Duodenal mucosa (tissue), 2 donors: ENCODE measurements around the gene COL6A1.
"Not testable (repeated sequence)": the region's sequence is repeated elsewhere in the genome, so short reads cannot be mapped to it uniquely, and the experiment has no call there.

Experiments
- H3K27ac ChIP-seq: one replicate; pipeline ENCODE4 v1.7.0; 2013; ENCODE audit warnings: low read depth, low read length
- H3K27me3 ChIP-seq, 2 donors: one replicate each; pipeline ENCODE4 v1.7.0; 2013; ENCODE audit warnings: low read length in 2 of 2, control low read depth in 1 of 2; ENCODE audit not compliant: insufficient read depth in 2 of 2, control insufficient read depth in 1 of 2
- H3K36me3 ChIP-seq, 2 donors: one replicate each; pipeline ENCODE4 v1.7.0; 2013; ENCODE audit warnings: low read length in 2 of 2, control low read depth in 1 of 2; ENCODE audit not compliant: insufficient read depth in 2 of 2, control insufficient read depth in 1 of 2
- H3K4me1 ChIP-seq, 2 donors: one replicate each; pipeline ENCODE4 v1.7.0; 2013; ENCODE audit warnings: low read length in 2 of 2, control low read depth in 1 of 2; ENCODE audit not compliant: insufficient read depth in 2 of 2, control insufficient read depth in 1 of 2
- H3K4me3 ChIP-seq, 2 donors: one replicate each; pipeline ENCODE4 v1.7.0; 2013; ENCODE audit warnings: low read length in 2 of 2, low read depth in 1 of 2
- H3K9ac ChIP-seq, 2 donors: one replicate each; pipeline ENCODE4 v1.7.0; 2013; ENCODE audit warnings: low read length in 2 of 2, low read depth in 1 of 2
- H3K9me3 ChIP-seq, 2 donors: one replicate each; pipeline ENCODE4 v1.7.0; 2013; ENCODE audit warnings: low read length in 2 of 2, control low read depth in 1 of 2; ENCODE audit not compliant: control insufficient read depth in 1 of 2

COL6A1 gene

GRCh38 chr21:45975667-45976409, 5.7 kb upstream of the COL6A1 start:
- not testable (repeated sequence) for H3K9ac ChIP-seq, H3K36me3 ChIP-seq, H3K4me3 ChIP-seq, H3K9me3 ChIP-seq, H3K27ac ChIP-seq
- Histone ChIP-seq H3K4me1 (peaks cover 8 to 24% of the 10 kb centered on the region in 2 donors), H3K27me3 (peaks cover 34 to 35% of the 10 kb centered on the region in 2 donors)

DNA sequence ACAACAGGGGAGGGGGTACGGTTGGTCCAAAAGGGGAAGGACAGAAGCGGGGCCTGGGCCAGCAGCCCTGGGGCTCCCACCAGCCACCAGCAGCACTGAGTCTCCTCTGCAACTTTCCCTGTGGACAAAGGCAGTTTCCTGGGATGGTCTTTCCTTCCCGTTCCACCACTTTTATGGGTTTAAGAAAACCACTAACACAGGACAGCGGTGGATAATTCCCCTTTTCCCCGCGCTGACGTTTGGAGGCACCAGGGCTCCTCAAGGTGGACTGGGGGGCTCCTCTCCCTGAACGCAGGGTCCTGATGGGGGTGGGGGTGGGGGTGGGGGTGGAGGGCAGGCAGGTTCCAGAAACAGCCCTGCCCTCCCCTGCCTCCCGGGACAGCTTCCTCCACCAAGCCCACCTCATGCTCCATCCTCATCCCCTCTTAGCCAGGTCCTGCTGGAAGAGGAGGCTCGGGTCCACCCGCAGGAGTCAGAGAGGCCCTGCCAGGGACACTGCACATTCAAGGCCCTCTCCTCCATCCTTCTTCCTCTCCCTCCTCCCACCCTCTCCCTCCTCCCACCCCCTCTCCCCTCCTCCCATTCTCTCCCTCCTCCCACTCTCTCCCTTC, 4.8 kb upstream of the COL6A1 start:
- no peaks in the 10 kb centered on the region for H3K36me3 ChIP-seq
- H3K27me3 ChIP-seq, result peaks cover 33 to 34% of the 10 kb centered on the region in 2 donors
- H3K27ac ChIP-seq, result no peak overlapping the region
- H3K4me3 ChIP-seq, result no peak overlapping the region
- peaks cover 8 to 31% of the 10 kb centered on the region in 2 donors for H3K4me1 ChIP-seq
- H3K9ac ChIP-seq, result no peak overlapping the region
- no peaks in the 10 kb centered on the region for H3K9me3 ChIP-seq

DNA sequence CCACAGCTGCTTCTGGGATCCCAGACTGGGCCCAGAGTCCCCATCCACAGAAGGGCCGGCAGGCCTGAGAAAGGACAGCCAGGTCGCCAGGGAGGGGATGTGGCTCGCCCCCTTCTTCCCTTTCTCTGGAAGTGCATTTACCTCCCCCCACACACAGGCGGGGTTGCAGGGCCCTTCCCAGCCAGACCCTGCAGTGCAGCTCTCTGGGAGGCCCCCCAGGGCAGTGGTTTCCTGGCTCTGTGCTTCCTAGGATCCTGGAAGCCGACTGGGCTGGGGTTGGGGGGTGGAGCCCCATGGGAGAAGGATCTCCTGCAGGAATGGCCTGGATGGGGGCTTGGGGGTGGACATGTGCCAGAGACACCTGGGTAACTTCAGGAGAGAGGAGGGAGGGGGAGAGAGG, 4.2 kb upstream of the COL6A1 start:
- H3K9ac ChIP-seq, result no peak overlapping the region
- peak overlapping the region; percentile 56 for H3K27ac ChIP-seq
- no peaks in the 10 kb centered on the region for H3K36me3 ChIP-seq
- peaks cover 8 to 32% of the 10 kb centered on the region in 2 donors for H3K4me1 ChIP-seq
- peaks cover 33 to 36% of the 10 kb centered on the region in 2 donors for H3K27me3 ChIP-seq
- H3K9me3 ChIP-seq, result no peaks in the 10 kb centered on the region
- H3K4me3 ChIP-seq, result no peak overlapping the region

- Histone ChIP-seq H3K4me3 (no peak overlapping the region), H3K36me3 (no peaks in the 10 kb centered on the region), H3K9ac (no peak overlapping the region), H3K9me3 (no peaks in the 10 kb centered on the region), H3K27ac (no peak overlapping the region), H3K27me3 (peaks cover 26 to 27% of the 10 kb centered on the region in 2 donors), H3K4me1 (peaks cover 8 to 20% of the 10 kb centered on the region in 2 donors)
These were observed 2.4 kb upstream of the COL6A1 start for GRCh38 chr21:45979141-45979631.

GRCh38 chr21:45979651-45980050, 1.9 kb upstream of the COL6A1 start:
- Histone ChIP-seq H3K36me3 (no peaks in the 10 kb centered on the region), H3K27me3 (peaks cover 22% of the 10 kb centered on the region in 2 donors), H3K9me3 (no peaks in the 10 kb centered on the region), H3K4me3 (no peak overlapping the region), H3K9ac (no peak overlapping the region), H3K27ac (no peak overlapping the region), H3K4me1 (peaks cover 5 to 15% of the 10 kb centered on the region in 2 donors)

DNA sequence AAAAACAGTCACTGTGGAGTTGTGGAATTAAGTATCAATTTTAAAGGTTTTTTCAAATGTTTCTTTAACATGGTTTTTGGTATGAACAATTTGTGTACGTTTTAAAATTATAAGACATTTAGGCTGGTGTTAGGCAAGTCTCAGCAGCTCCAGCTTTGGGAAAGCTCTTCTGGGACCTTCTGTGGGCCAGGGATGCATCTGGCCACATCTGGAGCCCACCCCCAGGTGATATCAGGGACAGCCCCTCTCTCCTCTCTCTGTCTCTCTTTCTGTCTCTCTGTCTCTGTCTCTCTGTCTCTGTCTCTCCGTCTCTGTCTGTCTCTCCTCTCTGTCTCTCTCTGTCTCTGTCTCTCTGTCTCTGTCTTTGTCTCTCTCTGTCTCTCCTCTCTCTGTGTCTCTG, 1.3 kb upstream of the COL6A1 start:
- Histone ChIP-seq H3K9ac (no peak overlapping the region), H3K36me3 (no peaks in the 10 kb centered on the region), H3K4me1 (peaks cover 0 to 12% of the 10 kb centered on the region in 2 donors), H3K9me3 (no peaks in the 10 kb centered on the region), H3K4me3 (no peak overlapping the region), H3K27ac (no peak overlapping the region), H3K27me3 (peaks cover 16% of the 10 kb centered on the region in 2 donors)

GRCh38 chr21:45980697-45981096, 873 bp upstream of the COL6A1 start:
- Histone ChIP-seq H3K4me3 (peak overlapping the region; percentile 62 to 72), H3K4me1 (peaks cover 0 to 12% of the 10 kb centered on the region in 2 donors), H3K27ac (no peak overlapping the region), H3K27me3 (peaks cover 14 to 15% of the 10 kb centered on the region in 2 donors), H3K36me3 (no peaks in the 10 kb centered on the region), H3K9me3 (no peaks in the 10 kb centered on the region), H3K9ac (peak overlapping the region in 1 of 2 donors; percentile 69)

DNA sequence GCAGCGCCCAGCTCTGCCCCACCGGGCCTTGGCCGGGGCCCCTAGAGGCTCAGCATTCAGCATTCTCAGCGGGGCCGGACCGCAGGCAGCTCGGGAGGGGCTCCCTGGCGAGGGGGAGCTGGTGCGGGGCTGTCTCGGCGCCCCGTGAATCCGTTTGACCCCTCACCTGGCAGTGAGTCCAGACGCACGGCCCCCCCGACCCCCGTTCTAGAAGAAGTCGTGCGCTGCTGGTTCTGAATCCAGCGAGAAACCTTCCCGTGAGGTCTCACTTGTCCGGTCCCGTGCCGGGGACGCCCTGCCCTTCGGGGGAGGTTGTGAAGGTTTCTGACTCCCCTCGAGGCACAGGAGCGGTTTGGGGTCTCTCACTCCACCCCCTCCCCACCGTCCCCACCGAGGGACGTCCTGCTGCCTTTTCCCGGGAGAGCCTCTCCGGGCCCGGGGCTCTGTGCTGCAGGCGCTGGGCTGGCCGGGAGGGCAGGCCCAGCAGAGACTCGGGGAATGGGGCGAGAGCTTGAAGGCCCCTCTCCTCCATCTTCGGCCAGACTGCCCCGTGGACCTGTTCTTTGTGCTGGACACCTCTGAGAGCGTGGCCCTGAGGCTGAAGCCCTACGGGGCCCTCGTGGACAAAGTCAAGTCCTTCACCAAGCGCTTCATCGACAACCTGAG, 655 bp downstream of the COL6A1 start:
- H3K27ac ChIP-seq, result peak overlapping the region; percentile 62
- peaks cover 0 to 12% of the 10 kb centered on the region in 2 donors for H3K4me1 ChIP-seq
- peak overlapping the region; percentile 51 to 54 for H3K9ac ChIP-seq
- no peaks in the 10 kb centered on the region for H3K9me3 ChIP-seq
- peaks cover 0 to 2% of the 10 kb centered on the region in 2 donors for H3K36me3 ChIP-seq
- peak overlapping the region; percentile 50 to 72 for H3K4me3 ChIP-seq
- H3K27me3 ChIP-seq, result peaks cover 11 to 12% of the 10 kb centered on the region in 2 donors

DNA sequence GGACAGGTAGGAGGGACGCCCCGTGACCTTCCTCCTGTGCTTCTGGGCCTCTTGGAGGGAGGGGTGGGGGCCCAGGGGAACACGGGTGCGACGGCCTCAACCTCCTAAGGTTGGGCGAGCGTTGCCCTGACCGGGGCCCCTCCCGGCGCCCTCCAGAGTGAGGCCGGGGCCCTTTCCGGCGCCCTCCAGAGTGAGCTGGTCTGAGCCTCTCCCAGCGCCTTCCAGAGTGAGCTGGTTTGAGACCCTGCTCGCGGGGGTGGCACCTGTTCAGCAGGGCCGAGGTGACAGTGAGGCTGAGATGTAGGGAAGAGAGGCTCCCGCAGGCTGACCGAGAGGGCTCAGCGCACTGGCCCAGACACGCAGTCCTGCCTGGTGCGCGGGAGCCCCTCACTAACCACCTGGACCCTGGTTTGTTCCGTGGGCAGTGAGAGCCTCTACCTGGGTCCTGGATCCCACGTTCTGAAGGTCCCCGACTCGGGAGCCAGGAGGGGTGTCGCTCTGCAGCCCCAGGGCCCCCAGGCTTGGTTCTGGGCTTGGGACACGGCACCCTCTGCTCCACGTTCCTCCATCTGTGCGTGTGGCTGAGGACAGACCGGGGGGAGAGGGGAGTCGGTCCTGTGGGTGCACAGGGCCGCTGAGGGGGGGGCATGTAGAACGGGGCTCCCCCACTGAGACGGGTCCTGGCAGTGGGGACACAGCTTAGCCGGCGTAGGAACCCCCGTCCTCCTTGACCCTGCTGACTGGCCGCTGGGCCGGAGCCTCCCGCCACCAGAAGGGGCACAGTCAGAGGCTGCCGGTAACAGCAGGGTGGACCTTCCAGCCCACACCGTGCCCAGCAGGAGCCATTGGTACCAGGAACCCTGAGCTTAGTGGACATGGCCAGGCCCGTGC, 1.4 kb downstream of the COL6A1 start:
- Histone ChIP-seq H3K4me1 (peaks cover 0 to 12% of the 10 kb centered on the region in 2 donors), H3K27me3 (peaks cover 11 to 12% of the 10 kb centered on the region in 2 donors), H3K4me3 (peak overlapping the region; percentile 50 to 72), H3K36me3 (peaks cover 0 to 3% of the 10 kb centered on the region in 2 donors), H3K9ac (peak overlapping the region; percentile 54 to 57), H3K27ac (peak overlapping the region; percentile 62), H3K9me3 (no peaks in the 10 kb centered on the region)
